Mesenchymal stem cell (in vitro differentiated cells and primary cell): ENCODE results near the gene FAM193B.
"Not testable (repeated sequence)": the region's sequence is repeated elsewhere in the genome, so short reads cannot be mapped to it uniquely, and the experiment has no call there.

Experiments used
- DNase-seq: peaks from one replicate; pipeline ENCODE4 v3.0.0-alpha.2; 2013
- H2AFZ ChIP-seq: one replicate; pipeline ENCODE4 v1.6.1; 2013; ENCODE audit warnings: low read depth, mild to moderate bottlenecking, control low read depth, inconsistent platforms, low read length, moderate library complexity
- H2AK5ac ChIP-seq: 2 replicates; pipeline ENCODE4 v1.6.1; 2013; ENCODE audit warnings: low read length, moderate library complexity, mild to moderate bottlenecking, inconsistent platforms; ENCODE audit not compliant: severe bottlenecking
- H2BK120ac ChIP-seq: one replicate; pipeline ENCODE4 v1.6.1; 2013; ENCODE audit warnings: low read depth, mild to moderate bottlenecking, inconsistent platforms, low read length, moderate library complexity
- H2BK12ac ChIP-seq, 2 experiments: one replicate each; pipeline ENCODE4 v1.6.1; 2013; ENCODE audit warnings: inconsistent platforms in 2 of 2, low read length in 2 of 2, mild to moderate bottlenecking in 2 of 2, moderate library complexity in 2 of 2, control low read depth in 1 of 2
- H2BK15ac ChIP-seq: one replicate; pipeline ENCODE4 v1.6.1; 2013; ENCODE audit warnings: mild to moderate bottlenecking, low read depth, inconsistent platforms; ENCODE audit not compliant: poor library complexity, severe bottlenecking
- H2BK5ac ChIP-seq: 2 replicates; pipeline ENCODE4 v1.6.1; 2013; ENCODE audit warnings: low read depth, mild to moderate bottlenecking, low read length, control low read depth, inconsistent platforms; ENCODE audit not compliant: poor library complexity, severe bottlenecking
- H3K14ac ChIP-seq, 2 experiments: one replicate each; pipeline ENCODE4 v1.6.1; 2013; ENCODE audit warnings: inconsistent platforms in 2 of 2, low read length in 2 of 2, control low read depth in 1 of 2, mild to moderate bottlenecking in 1 of 2, moderate library complexity in 1 of 2
- H3K18ac ChIP-seq, 2 experiments: one replicate each; pipeline ENCODE4 v1.6.1; 2013; ENCODE audit warnings: inconsistent platforms in 2 of 2, low read length in 2 of 2, control low read depth in 1 of 2, low read depth in 1 of 2, mild to moderate bottlenecking in 1 of 2
- H3K23ac ChIP-seq, 2 experiments: one replicate each; pipeline ENCODE4 v1.6.1; 2013; ENCODE audit warnings: inconsistent platforms in 2 of 2, low read length in 2 of 2, mild to moderate bottlenecking in 2 of 2, moderate library complexity in 2 of 2, control low read depth in 1 of 2
- H3K27ac ChIP-seq: 2 replicates; pipeline ENCODE4 v1.5.1; 2013; ENCODE audit warnings: mild to moderate bottlenecking, moderate library complexity, low read length, control low read depth, inconsistent platforms; ENCODE audit not compliant: poor library complexity, severe bottlenecking
- H3K27me3 ChIP-seq, 2 experiments: 2 replicates each; pipeline versions ENCODE4 v1.6.1 to v1.7.0; 2013; ENCODE audit warnings: low read length in 2 of 2, mild to moderate bottlenecking in 2 of 2, moderate library complexity in 2 of 2, control low read depth in 1 of 2, inconsistent platforms in 1 of 2; ENCODE audit not compliant: control insufficient read depth in 1 of 2, insufficient read depth in 1 of 2
- H3K36me3 ChIP-seq, 2 experiments: 2 replicates each; pipeline versions ENCODE4 v1.6.1 to v1.7.0; 2013; ENCODE audit warnings: low read length in 2 of 2, control low read depth in 1 of 2, inconsistent platforms in 1 of 2, low read depth in 1 of 2, mild to moderate bottlenecking in 1 of 2; ENCODE audit not compliant: insufficient read depth in 2 of 2, control insufficient read depth in 1 of 2
- H3K4ac ChIP-seq, 2 experiments: one replicate each; pipeline ENCODE4 v1.6.1; 2013; ENCODE audit warnings: inconsistent platforms in 2 of 2, low read length in 2 of 2, mild to moderate bottlenecking in 2 of 2, moderate library complexity in 2 of 2, control low read depth in 1 of 2, low read depth in 1 of 2
- H3K4me1 ChIP-seq: 2 replicates; pipeline ENCODE4 v1.6.1; 2013; ENCODE audit warnings: low read depth, low read length, control low read depth; ENCODE audit not compliant: control insufficient read depth, insufficient read depth
- H3K4me2 ChIP-seq: 2 replicates; pipeline ENCODE4 v1.6.1; 2013; ENCODE audit warnings: low read length, mild to moderate bottlenecking, inconsistent platforms; ENCODE audit not compliant: poor library complexity, severe bottlenecking
- H3K4me3 ChIP-seq, 2 experiments: 2 replicates each; pipeline versions ENCODE4 v1.5.1 to v1.7.0; 2013; ENCODE audit warnings: low read length in 2 of 2, mild to moderate bottlenecking in 2 of 2, control low read depth in 1 of 2, low read depth in 1 of 2; ENCODE audit not compliant: insufficient read depth in 1 of 2
- H3K79me1 ChIP-seq: replicated peaks from 2 replicates; pipeline ENCODE4 v1.6.1; 2013; ENCODE audit warnings: mild to moderate bottlenecking, control low read depth, low read length, inconsistent platforms; ENCODE audit not compliant: poor library complexity, severe bottlenecking
- H3K9ac ChIP-seq: 2 replicates; pipeline ENCODE4 v1.7.0; 2013; ENCODE audit warnings: mild to moderate bottlenecking, low read length, moderate library complexity
- H3K9me3 ChIP-seq: 2 replicates; pipeline ENCODE4 v1.7.0; 2013; ENCODE audit warnings: mild to moderate bottlenecking, low read length; ENCODE audit not compliant: control insufficient read depth
- H4K8ac ChIP-seq: one replicate; pipeline ENCODE4 v1.6.1; 2013; ENCODE audit warnings: inconsistent platforms, mild to moderate bottlenecking, low read length, moderate library complexity
- H4K91ac ChIP-seq: one replicate; pipeline ENCODE4 v1.6.1; 2013; ENCODE audit warnings: mild to moderate bottlenecking, low read length, inconsistent platforms
- WGBS: methylation state at CpG from one replicate; pipeline ENCODE4 v1.1.7; 2013; ENCODE audit warnings: mixed read lengths; 5-methylcytosine and 5-hydroxymethylcytosine counted together

FAM193B gene

GRCh38 chr5:177568326-177568725, 14.0 kb upstream of the FAM193B start:
- H4K91ac ChIP-seq = no peak overlapping the region
- H3K23ac ChIP-seq = no peak overlapping the region
- H3K14ac ChIP-seq = no peak overlapping the region
- no peak overlapping the region for H3K4me2 ChIP-seq
- H3K9ac ChIP-seq = no peak overlapping the region
- WGBS = 77% methylated on average over 7 of the region's 7 CpGs
- no peaks in the 10 kb centered on the region for H3K79me1 ChIP-seq
- no peak for DNase-seq
- H2BK12ac ChIP-seq = no peak overlapping the region
- no peak overlapping the region for H2AK5ac ChIP-seq
- no peaks in the 10 kb centered on the region for H3K4me1 ChIP-seq
- H3K27ac ChIP-seq = no peak overlapping the region
- no peak overlapping the region for H2BK15ac ChIP-seq
- no peak overlapping the region for H2BK5ac ChIP-seq
- H3K9me3 ChIP-seq = no peaks in the 10 kb centered on the region
- H3K18ac ChIP-seq = no peak overlapping the region
- H3K27me3 ChIP-seq = peaks cover 6 to 45% of the 10 kb centered on the region in 2 experiments
- no peak overlapping the region for H4K8ac ChIP-seq
- no peak overlapping the region for H2AFZ ChIP-seq
- no peak overlapping the region for H2BK120ac ChIP-seq
- H3K4me3 ChIP-seq = no peak overlapping the region
- no peak overlapping the region for H3K4ac ChIP-seq
- H3K36me3 ChIP-seq = no peaks in the 10 kb centered on the region

- 77% methylated on average over 8 of the region's 8 CpGs for WGBS
- no peaks in the 10 kb centered on the region for H3K4me1 ChIP-seq
- H2AK5ac ChIP-seq = no peak overlapping the region
- H3K27me3 ChIP-seq = peaks cover 6 to 45% of the 10 kb centered on the region in 2 experiments
- no peak overlapping the region for H3K14ac ChIP-seq
- H3K9me3 ChIP-seq = no peaks in the 10 kb centered on the region
- no peak overlapping the region for H4K8ac ChIP-seq
- H3K4ac ChIP-seq = no peak overlapping the region
- no peak overlapping the region for H2BK15ac ChIP-seq
- no peak overlapping the region for H4K91ac ChIP-seq
- H3K27ac ChIP-seq = no peak overlapping the region
- H2BK5ac ChIP-seq = no peak overlapping the region
- no peak for DNase-seq
- no peak overlapping the region for H3K18ac ChIP-seq
- no peak overlapping the region for H2AFZ ChIP-seq
- no peak overlapping the region for H2BK120ac ChIP-seq
- no peaks in the 10 kb centered on the region for H3K79me1 ChIP-seq
- H3K36me3 ChIP-seq = no peaks in the 10 kb centered on the region
- H3K4me2 ChIP-seq = no peak overlapping the region
- H3K9ac ChIP-seq = no peak overlapping the region
- H3K23ac ChIP-seq = no peak overlapping the region
- no peak overlapping the region for H3K4me3 ChIP-seq
- no peak overlapping the region for H2BK12ac ChIP-seq
Measured at GRCh38 chr5:177565046-177565445, 10.7 kb upstream of the FAM193B start.

GRCh38 chr5:177559446-177559941, 5.1 kb upstream of the FAM193B start:
- H2BK15ac ChIP-seq, H3K36me3 ChIP-seq, H3K4me3 ChIP-seq, DNase-seq, H3K4me1 ChIP-seq, H3K18ac ChIP-seq, H3K9ac ChIP-seq, H2AFZ ChIP-seq, H2BK12ac ChIP-seq, H3K4me2 ChIP-seq, H3K4ac ChIP-seq, H2BK120ac ChIP-seq, H4K91ac ChIP-seq, H3K79me1 ChIP-seq, H3K23ac ChIP-seq, H2AK5ac ChIP-seq, H3K9me3 ChIP-seq, H4K8ac ChIP-seq, H2BK5ac ChIP-seq, H3K14ac ChIP-seq, H3K27ac ChIP-seq: not testable (repeated sequence)
- WGBS = 56% methylated on average over 5 of the region's 8 CpGs
- H3K27me3 ChIP-seq = peaks cover 0 to 12% of the 10 kb centered on the region in 2 experiments

GRCh38 chr5:177557796-177558195, 3.4 kb upstream of the FAM193B start:
- H3K27me3 ChIP-seq = no peaks in the 10 kb centered on the region
- no peak overlapping the region for H4K8ac ChIP-seq
- H3K79me1 ChIP-seq = peaks cover 3% of the 10 kb centered on the region
- H3K23ac ChIP-seq = no peak overlapping the region
- no peak overlapping the region for H2BK5ac ChIP-seq
- H3K27ac ChIP-seq = no peak overlapping the region
- 81% methylated on average over 5 of the region's 5 CpGs for WGBS
- no peak overlapping the region for H2AFZ ChIP-seq
- H2AK5ac ChIP-seq = no peak overlapping the region
- no peak overlapping the region for H3K4me2 ChIP-seq
- H3K4ac ChIP-seq = no peak overlapping the region
- no peaks in the 10 kb centered on the region for H3K9me3 ChIP-seq
- no peak overlapping the region for H3K4me3 ChIP-seq
- H2BK15ac ChIP-seq = no peak overlapping the region
- H2BK12ac ChIP-seq = no peak overlapping the region
- no peak overlapping the region for H2BK120ac ChIP-seq
- no peak for DNase-seq
- peaks cover 0 to 3% of the 10 kb centered on the region in 2 experiments for H3K36me3 ChIP-seq
- H3K9ac ChIP-seq = no peak overlapping the region
- no peak overlapping the region for H4K91ac ChIP-seq
- H3K4me1 ChIP-seq = peaks cover 10% of the 10 kb centered on the region
- H3K18ac ChIP-seq = no peak overlapping the region
- no peak overlapping the region for H3K14ac ChIP-seq
